Uterus (tissue), 2 donors: Measurements from ENCODE around the gene DNAAF3.

ENCODE experiments used
- POLR2A ChIP-seq, 2 donors: fragments of 450-650 bp; IDR thresholded peaks; one replicate each; pipeline ENCODE4 v1.6.1; 2016; ENCODE audit warnings: antibody characterized with exemption in 2 of 2, mild to moderate bottlenecking in 1 of 2, moderate library complexity in 1 of 2
- TF ChIP-seq, protein P1 (sequence below), 4 experiments: fragments of 200-600 bp in 2 of 4; fragments of 450-650 bp in 2 of 4; sonication (generic) in 2 of 4; IDR thresholded peaks; one replicate each; pipeline ENCODE4 v1.5.1; 2016 to 2019; ENCODE audit warnings: antibody characterized with exemption in 4 of 4, mild to moderate bottlenecking in 2 of 4, moderate library complexity in 1 of 4

DNA sequence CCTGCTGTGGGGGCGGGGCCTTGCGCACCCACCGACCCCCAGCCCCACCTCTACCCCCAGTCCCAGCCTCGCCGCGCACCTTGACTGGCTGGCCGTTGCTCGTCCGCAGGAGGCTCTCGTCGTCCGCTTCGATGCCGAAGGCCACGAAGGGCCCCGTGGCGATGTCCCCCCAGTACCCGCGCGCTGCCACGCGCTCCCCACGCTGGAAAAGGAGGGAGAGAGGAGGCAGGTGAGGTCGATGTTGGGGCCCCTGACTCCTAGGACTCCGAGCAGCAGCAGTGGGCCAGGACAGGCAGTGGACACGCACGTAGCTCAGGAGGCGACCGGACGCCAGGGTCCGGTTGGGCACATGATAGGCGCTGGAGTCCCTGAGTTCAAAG is 5.4 kb downstream of the DNAAF3 start:
- TF ChIP-seq, protein P1, sequence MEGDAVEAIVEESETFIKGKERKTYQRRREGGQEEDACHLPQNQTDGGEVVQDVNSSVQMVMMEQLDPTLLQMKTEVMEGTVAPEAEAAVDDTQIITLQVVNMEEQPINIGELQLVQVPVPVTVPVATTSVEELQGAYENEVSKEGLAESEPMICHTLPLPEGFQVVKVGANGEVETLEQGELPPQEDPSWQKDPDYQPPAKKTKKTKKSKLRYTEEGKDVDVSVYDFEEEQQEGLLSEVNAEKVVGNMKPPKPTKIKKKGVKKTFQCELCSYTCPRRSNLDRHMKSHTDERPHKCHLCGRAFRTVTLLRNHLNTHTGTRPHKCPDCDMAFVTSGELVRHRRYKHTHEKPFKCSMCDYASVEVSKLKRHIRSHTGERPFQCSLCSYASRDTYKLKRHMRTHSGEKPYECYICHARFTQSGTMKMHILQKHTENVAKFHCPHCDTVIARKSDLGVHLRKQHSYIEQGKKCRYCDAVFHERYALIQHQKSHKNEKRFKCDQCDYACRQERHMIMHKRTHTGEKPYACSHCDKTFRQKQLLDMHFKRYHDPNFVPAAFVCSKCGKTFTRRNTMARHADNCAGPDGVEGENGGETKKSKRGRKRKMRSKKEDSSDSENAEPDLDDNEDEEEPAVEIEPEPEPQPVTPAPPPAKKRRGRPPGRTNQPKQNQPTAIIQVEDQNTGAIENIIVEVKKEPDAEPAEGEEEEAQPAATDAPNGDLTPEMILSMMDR (IDR thresholded peaks at IDR 0.05), result no peak
- no peak for TF ChIP-seq POLR2A (IDR thresholded peaks at IDR 0.05)
